Fibroblast of pulmonary artery (primary cell): ENCODE measurements around the gene SAMD1.

ENCODE experiments used
- DNase-seq: peaks from one replicate; pipeline ENCODE4 v3.0.0-alpha.2; 2010; ENCODE audit warnings: low read depth
- H3K4me3 ChIP-seq: replicated peaks from 2 replicates; pipeline ENCODE4 v1.5.1; 2011; ENCODE audit warnings: low read depth, mild to moderate bottlenecking, control low read depth, low read length, moderate library complexity
- TF ChIP-seq, protein P1 (sequence below): IDR thresholded peaks from 2 replicates; pipeline ENCODE4 v1.5.1; 2011; ENCODE audit warnings: mild to moderate bottlenecking, control low read depth, low read length, inconsistent platforms; ENCODE audit errors: missing control alignments

Gene SAMD1

DNA sequence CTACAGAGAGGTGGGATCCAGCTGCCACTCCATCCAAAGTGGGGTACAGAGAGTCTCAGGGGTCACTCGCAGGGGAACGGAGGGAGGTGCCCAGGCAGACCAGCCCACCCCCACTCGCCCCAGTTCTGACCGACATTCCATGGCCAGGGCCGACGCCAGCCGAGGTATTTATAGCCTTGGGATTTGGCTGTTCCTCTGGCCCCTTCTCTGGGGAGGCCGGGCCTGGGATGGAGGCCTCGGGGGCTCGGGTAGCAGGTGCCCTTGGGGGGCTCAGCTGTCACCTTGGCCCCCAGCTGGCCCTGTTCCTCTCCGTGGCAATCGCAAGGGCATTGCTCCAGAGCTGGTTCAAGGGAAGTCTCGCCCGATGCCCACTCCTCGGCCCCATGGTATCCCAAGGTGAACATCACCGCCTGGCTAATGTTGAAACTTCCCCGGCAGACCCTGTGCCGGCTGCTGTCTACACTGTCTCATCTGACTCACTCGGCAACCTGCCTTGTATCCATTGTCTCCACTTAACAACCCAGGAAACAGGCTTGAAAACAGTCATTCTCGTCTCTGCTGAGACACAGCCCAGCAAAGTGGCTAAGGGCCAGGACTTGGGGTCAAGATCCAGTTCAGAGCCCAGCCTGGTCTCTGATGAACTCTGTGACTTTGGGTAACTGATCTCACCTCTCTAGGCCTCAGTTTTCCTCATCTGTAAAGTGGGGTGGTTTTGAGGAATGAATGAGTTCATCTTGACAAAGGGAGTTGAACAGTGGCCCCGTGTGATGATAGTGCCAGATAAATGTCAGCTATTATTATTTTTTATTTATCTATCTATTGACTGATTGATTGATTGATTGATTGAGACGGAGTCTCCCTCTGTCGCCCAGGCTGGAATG lies 17.3 kb upstream of the SAMD1 start:
- peak; percentile 82 for DNase-seq
- TF ChIP-seq, protein P1, sequence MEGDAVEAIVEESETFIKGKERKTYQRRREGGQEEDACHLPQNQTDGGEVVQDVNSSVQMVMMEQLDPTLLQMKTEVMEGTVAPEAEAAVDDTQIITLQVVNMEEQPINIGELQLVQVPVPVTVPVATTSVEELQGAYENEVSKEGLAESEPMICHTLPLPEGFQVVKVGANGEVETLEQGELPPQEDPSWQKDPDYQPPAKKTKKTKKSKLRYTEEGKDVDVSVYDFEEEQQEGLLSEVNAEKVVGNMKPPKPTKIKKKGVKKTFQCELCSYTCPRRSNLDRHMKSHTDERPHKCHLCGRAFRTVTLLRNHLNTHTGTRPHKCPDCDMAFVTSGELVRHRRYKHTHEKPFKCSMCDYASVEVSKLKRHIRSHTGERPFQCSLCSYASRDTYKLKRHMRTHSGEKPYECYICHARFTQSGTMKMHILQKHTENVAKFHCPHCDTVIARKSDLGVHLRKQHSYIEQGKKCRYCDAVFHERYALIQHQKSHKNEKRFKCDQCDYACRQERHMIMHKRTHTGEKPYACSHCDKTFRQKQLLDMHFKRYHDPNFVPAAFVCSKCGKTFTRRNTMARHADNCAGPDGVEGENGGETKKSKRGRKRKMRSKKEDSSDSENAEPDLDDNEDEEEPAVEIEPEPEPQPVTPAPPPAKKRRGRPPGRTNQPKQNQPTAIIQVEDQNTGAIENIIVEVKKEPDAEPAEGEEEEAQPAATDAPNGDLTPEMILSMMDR = no peak
- H3K4me3 ChIP-seq = no peak overlapping the region

DNA sequence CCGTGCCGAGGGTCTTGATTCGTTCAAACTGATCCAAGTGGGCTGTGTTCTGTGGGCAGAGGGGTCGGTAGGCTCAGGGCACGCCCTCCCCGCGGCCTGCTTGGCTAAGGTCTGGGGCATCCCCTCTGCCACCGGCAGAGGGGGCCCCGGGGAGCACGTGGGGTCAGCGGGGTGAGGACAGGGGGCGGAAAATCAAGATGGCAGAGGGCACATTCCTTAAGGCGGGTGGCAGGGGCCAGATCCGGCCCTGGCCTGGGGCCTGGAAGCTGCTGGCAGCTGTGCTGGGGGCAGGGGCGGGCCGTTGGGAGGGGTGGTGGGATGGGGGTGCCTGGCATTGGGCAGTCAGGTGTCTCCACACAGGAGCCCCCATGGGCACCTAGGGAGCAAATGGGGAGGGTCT lies 16.3 kb upstream of the SAMD1 start:
- H3K4me3 ChIP-seq = no peak overlapping the region
- no peak for DNase-seq
- TF ChIP-seq, protein P1 = no peak

DNA sequence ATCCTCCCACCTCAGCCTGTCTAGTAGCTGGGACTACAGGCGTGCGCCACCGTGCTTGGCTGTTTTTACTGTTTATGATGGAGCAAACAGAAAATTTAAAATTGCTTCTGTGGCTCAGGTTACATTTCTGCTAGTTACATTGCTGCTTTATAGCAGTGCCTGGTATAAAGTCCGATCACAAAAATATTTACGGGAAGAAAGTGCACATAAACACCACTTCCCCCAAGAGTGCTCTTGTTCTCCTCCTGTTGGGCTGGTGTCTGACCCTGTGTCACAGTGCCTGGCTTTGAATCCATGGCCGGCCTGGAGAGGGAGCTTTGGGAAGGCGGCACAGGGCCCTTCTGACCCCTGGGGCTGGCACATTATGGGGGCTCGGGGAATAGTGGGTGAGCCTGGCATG lies 15.1 kb upstream of the SAMD1 start:
- TF ChIP-seq, protein P1 = no peak
- DNase-seq = no peak
- H3K4me3 ChIP-seq = no peak overlapping the region

DNA sequence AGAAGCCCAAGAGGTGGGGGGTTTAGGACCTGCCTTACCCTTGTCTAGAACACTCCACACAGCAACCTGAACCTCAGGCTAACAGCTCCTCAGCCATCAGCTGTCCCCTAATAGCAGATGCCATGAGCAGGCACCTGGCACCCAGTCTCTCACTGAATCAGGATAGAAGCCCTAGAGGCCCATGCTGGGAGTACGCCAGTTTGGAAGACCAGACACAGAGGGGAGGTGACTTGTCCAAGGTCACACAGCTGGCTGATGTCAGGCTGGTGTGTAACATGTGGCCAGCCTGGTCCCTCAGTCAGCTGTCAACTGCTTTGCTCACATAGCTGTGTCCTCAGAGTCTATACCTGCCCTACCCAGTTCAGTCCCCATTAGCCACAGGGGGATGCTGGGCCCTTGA lies 12.8 kb upstream of the SAMD1 start:
- DNase-seq = no peak
- no peak overlapping the region for H3K4me3 ChIP-seq
- TF ChIP-seq, protein P1 = no peak

DNA sequence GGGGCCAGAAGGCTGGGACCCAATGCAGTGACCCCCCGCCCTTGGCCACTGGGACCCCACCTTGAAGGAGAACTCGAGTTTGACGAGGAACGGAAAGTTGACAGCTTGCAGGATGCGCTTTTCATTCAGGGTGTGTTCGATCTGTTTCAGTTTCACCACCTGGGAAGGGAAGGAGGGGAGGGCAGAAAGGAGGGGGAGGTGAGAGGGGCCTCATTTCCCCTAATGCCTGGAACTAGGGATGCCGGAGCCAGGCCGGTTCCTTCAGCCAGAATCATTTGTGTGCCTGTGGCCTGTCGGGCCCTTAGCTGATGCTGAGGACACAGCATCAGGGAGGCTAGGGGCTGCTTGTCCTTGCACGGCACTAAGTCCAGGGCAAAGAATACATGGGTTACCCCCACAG lies 12.2 kb upstream of the SAMD1 start:
- TF ChIP-seq, protein P1 = no peak
- H3K4me3 ChIP-seq = no peak overlapping the region
- DNase-seq = no peak

DNA sequence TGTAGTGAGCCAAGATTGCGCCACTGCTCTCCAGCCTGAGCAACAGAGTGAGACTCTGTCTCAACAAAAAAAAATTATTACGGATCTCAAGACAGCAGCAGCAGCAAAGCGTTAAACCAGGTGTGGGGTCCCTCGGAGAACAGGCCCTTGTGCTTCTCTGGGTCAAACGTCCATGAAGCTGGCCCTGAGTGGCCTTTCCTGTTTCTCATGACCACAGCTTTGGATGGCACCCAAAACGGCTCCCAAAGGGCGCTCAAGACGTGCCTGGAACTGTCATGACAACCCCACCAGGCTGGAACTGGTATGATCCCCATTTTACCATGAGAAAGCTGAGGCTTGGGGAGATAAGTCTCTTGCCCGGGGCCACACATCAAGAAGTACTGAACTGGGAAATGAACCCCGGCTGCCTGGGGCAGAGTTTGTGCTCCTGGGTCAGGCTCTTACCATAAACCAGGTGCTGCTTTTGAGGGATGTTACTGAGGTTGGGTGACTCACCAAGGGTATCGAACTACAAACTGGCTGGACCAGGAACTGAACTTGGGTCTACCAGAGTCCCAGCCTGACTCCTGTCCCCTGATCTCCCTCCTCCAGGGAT lies 11.6 kb upstream of the SAMD1 start:
- no peak for DNase-seq

More for the DNA sequence above, 11.6 kb upstream of the SAMD1 start:
- TF ChIP-seq, protein P1 = no peak
- no peak overlapping the region for H3K4me3 ChIP-seq
